A549 (cell line): ENCODE data around the gene LGALS4. TPM values are rescaled to one million over a fixed set of nuclear protein-coding genes. Genes with fewer than 3 reads are reported as not detected.

Experiments
- ATAC-seq, 2 experiments: fragments of 200-7000 bp in 1 of 2; fragments of >200 bp in 1 of 2; cut with Nextera tagmentation in 1 of 2; cut with Tn5 transposase in 1 of 2; 3 replicates each; pipeline versions ENCODE4 v1.8.0 to v1.9.1; 2018 to 2020; ENCODE audit warnings: mild to moderate bottlenecking in 1 of 2, moderate library complexity in 1 of 2
- CTCF ChIA-PET: fragments of 300-600 bp; sonication (Branson Sonifier 250); formaldehyde crosslinking; extraction: SDS; loops from one replicate; lab custom pipeline; 2021; ENCODE audit warnings: antibody characterized with exemption, inconsistent platforms; lab: Yijun Ruan, JAX
- POLR2A ChIA-PET: fragments of 350-600 bp; formaldehyde crosslinking; extraction: SDS; loops from one replicate; lab custom pipeline; 2021; ENCODE audit warnings: antibody characterized with exemption, inconsistent platforms; lab: Yijun Ruan, JAX
- DNase-seq, 2 experiments: peaks; one replicate each; pipeline versions ENCODE4 v3.0.0 to v3.0.0-alpha.2; 2011 to 2016; ENCODE audit warnings: low read depth in 1 of 2, low spot score in 1 of 2
- FAIRE-seq: peaks from 2 replicates; lab custom pipeline; 2011; peaks lifted over from hg19 to GRCh38; lab: Jason Lieb, UNC
- H3K27ac ChIP-seq, 2 experiments: fragments of >200 bp; sonication (Bioruptor Twin); formaldehyde crosslinking; 3 replicates each; pipeline ENCODE4 v1.5.1; 2016 to 2017
- H3K4me1 ChIP-seq: fragments of >200 bp; sonication (Bioruptor Twin); formaldehyde crosslinking; 3 replicates; pipeline ENCODE4 v1.6.1; 2016
- H3K4me2 ChIP-seq: fragments of >200 bp; sonication (Bioruptor Twin); formaldehyde crosslinking; 3 replicates; pipeline ENCODE4 v1.6.1; 2016
- H3K4me3 ChIP-seq: fragments of >200 bp; sonication (Bioruptor Twin); formaldehyde crosslinking; 3 replicates; pipeline ENCODE4 v1.5.1; 2016
- H3K9me3 ChIP-seq: fragments of >200 bp; sonication (Bioruptor Twin); formaldehyde crosslinking; 3 replicates; pipeline ENCODE4 v1.6.1; 2016
- CBX8 ChIP-seq: fragments of 200-600 bp; sonication (generic); IDR thresholded peaks from 2 replicates; pipeline ENCODE4 v1.6.1; 2016
- CEBPB ChIP-seq, 2 experiments: fragments of >200 bp in 1 of 2; sonication (Bioruptor Twin) in 1 of 2; formaldehyde crosslinking in 1 of 2; IDR thresholded peaks; 2 replicates each; pipeline ENCODE4 v1.6.1; 2012 to 2016
- CHD2 ChIP-seq: fragments of 150-350 bp; IDR thresholded peaks from 2 replicates; pipeline ENCODE4 v1.6.1; 2014; ENCODE audit warnings: low read length; ENCODE audit not compliant: partially characterized antibody
- EP300 ChIP-seq, 2 experiments: fragments of >200 bp; sonication (Bioruptor Twin); formaldehyde crosslinking; IDR thresholded peaks; 2 replicates in 1 of 2; 3 replicates in 1 of 2; pipeline ENCODE4 v1.6.1; 2016 to 2017
- FOSB ChIP-seq: fragments of 250-450 bp; sonication (Bioruptor Pico); IDR thresholded peaks from 2 replicates; pipeline ENCODE4 v1.5.0; 2020; ENCODE audit warnings: mild to moderate bottlenecking, moderate library complexity
- FOSL2 ChIP-seq, 2 experiments: fragments of 450-650 bp in 1 of 2; fragments of >200 bp in 1 of 2; sonication (Bioruptor Twin) in 1 of 2; formaldehyde crosslinking; IDR thresholded peaks; 2 replicates each; pipeline versions ENCODE4 v1.5.0 to v1.6.1; 2016 to 2020; ENCODE audit warnings: mild to moderate bottlenecking in 1 of 2, moderate library complexity in 1 of 2
- HEYL ChIP-seq: fragments of 250-450 bp; sonication (Bioruptor Pico); IDR thresholded peaks from 2 replicates; pipeline ENCODE4 v1.8.0; 2021; ENCODE audit warnings: mild to moderate bottlenecking, moderate library complexity
- HOXA7 ChIP-seq: fragments of 250-450 bp; sonication (Bioruptor Pico); IDR thresholded peaks from 2 replicates; pipeline ENCODE4 v1.5.0; 2020; ENCODE audit warnings: mild to moderate bottlenecking, moderate library complexity
- HOXB13 ChIP-seq: fragments of 250-450 bp; sonication (Bioruptor Pico); IDR thresholded peaks from 2 replicates; pipeline ENCODE4 v1.5.0; 2020; ENCODE audit warnings: low read depth, mild to moderate bottlenecking, moderate library complexity
- HOXB5 ChIP-seq: fragments of 250-450 bp; sonication (Bioruptor Pico); IDR thresholded peaks from 2 replicates; pipeline ENCODE4 v1.5.0; 2020; ENCODE audit warnings: mild to moderate bottlenecking, moderate library complexity
- JUNB ChIP-seq: fragments of >200 bp; sonication (Bioruptor Twin); formaldehyde crosslinking; IDR thresholded peaks from 2 replicates; pipeline ENCODE4 v1.6.1; 2016
- MAFK ChIP-seq: fragments of 450-650 bp; IDR thresholded peaks from 2 replicates; pipeline ENCODE4 v1.6.1; 2014; ENCODE audit not compliant: partially characterized antibody
- MYC ChIP-seq: IDR thresholded peaks from 2 replicates; pipeline ENCODE4 v1.6.1; 2012; ENCODE audit warnings: mild to moderate bottlenecking, inconsistent platforms, low read length, improper control_type of control experiment, borderline replicate concordance
- NFE2L2 ChIP-seq: fragments of 150-350 bp; conservative IDR thresholded peaks from 2 replicates; pipeline ENCODE4 v1.6.1; 2014; ENCODE audit warnings: low read length
- NPAS2 ChIP-seq: fragments of 250-450 bp; sonication (Bioruptor Pico); IDR thresholded peaks from 2 replicates; pipeline ENCODE4 v1.8.0; 2022; ENCODE audit warnings: mild to moderate bottlenecking, moderate library complexity, borderline replicate concordance
- PHF8 ChIP-seq: fragments of 200-600 bp; sonication (generic); IDR thresholded peaks from 2 replicates; pipeline ENCODE4 v1.6.1; 2016; ENCODE audit warnings: low read depth, mild to moderate bottlenecking, antibody characterized with exemption, moderate library complexity, borderline replicate concordance
- POLR2A ChIP-seq: IDR thresholded peaks from 2 replicates; pipeline ENCODE4 v1.6.1; 2012; ENCODE audit warnings: mild to moderate bottlenecking, low read length
- POLR2AphosphoS2 ChIP-seq: conservative IDR thresholded peaks from 2 replicates; pipeline ENCODE4 v1.6.1; 2012; ENCODE audit warnings: low read length, improper control_type of control experiment, inconsistent platforms
- RAD21 ChIP-seq, 2 experiments: fragments of >200 bp in 1 of 2; sonication (Bioruptor Twin) in 1 of 2; formaldehyde crosslinking in 1 of 2; IDR thresholded peaks in 1 of 2; conservative IDR thresholded peaks in 1 of 2; 2 replicates in 1 of 2; 3 replicates in 1 of 2; pipeline ENCODE4 v1.6.1; 2012 to 2018; ENCODE audit warnings: inconsistent platforms in 1 of 2
- RARB ChIP-seq: fragments of 250-450 bp; sonication (Bioruptor Pico); IDR thresholded peaks from 2 replicates; pipeline ENCODE4 v1.8.0; 2021; ENCODE audit warnings: mild to moderate bottlenecking, moderate library complexity
- RFX5 ChIP-seq: fragments of 450-650 bp; IDR thresholded peaks from 2 replicates; pipeline ENCODE4 v1.7.1; 2014; ENCODE audit warnings: antibody characterized with exemption, mild to moderate bottlenecking, moderate library complexity
- RNF2 ChIP-seq: fragments of 200-600 bp; sonication (generic); IDR thresholded peaks from 2 replicates; pipeline ENCODE4 v1.6.1; 2016; ENCODE audit warnings: low read depth, mild to moderate bottlenecking, antibody characterized with exemption, moderate library complexity, borderline replicate concordance
- SREBF2 ChIP-seq: fragments of 450-650 bp; IDR thresholded peaks from 2 replicates; pipeline ENCODE4 v1.6.1; 2014; ENCODE audit warnings: mild to moderate bottlenecking, moderate library complexity
- TP53 ChIP-seq: fragments of 250-450 bp; sonication (Bioruptor Pico); IDR thresholded peaks from 2 replicates; pipeline ENCODE4 v1.5.0; 2021; ENCODE audit warnings: mild to moderate bottlenecking, moderate library complexity
- ZFP36 ChIP-seq: fragments of 450-650 bp; IDR thresholded peaks from 2 replicates; pipeline ENCODE4 v1.6.1; 2014; ENCODE audit warnings: borderline replicate concordance; ENCODE audit not compliant: partially characterized antibody
- WGBS: methylation state at CpG from one replicate; pipeline ENCODE4 v1.1.6; 2017; ENCODE audit errors: missing lambda C conversion rate; 5-methylcytosine and 5-hydroxymethylcytosine counted together
- polyA plus RNA-seq, 4 experiments: library from polyadenylated mRNA; depleted of rRNA in 3 of 4; stranded (reverse); fragments of >200 nt; fragmentation: RNase III in 1 of 4; extraction: RNeasy Plus Mini Kit Qiagen cat#74134 plus additional on column Dnase treatment in 1 of 4; gene quantifications; 2 replicates in 3 of 4; 3 replicates in 1 of 4; pipeline ENCODE4 v1.2.3, GENCODE V29; 2011 to 2017
- TF ChIP-seq, protein P1 (sequence below): IDR thresholded peaks from 2 replicates; pipeline ENCODE4 v1.6.1; 2012; ENCODE audit warnings: low read depth, borderline replicate concordance
- TF ChIP-seq, protein P2 (sequence below): fragments of >200 bp; sonication (Bioruptor Twin); formaldehyde crosslinking; IDR thresholded peaks from 3 replicates; pipeline ENCODE4 v1.5.1; 2016
- TF ChIP-seq, protein P3 (sequence below): fragments of 200-600 bp; sonication (generic); IDR thresholded peaks from 2 replicates; pipeline ENCODE4 v1.6.1; 2016; ENCODE audit warnings: antibody characterized with exemption, mild to moderate bottlenecking, moderate library complexity
- TF ChIP-seq, protein P4 (sequence below): IDR thresholded peaks from 2 replicates; pipeline ENCODE4 v1.6.1; 2012
- TF ChIP-seq, protein P5 (sequence below): fragments of >200 bp; sonication (Bioruptor Twin); formaldehyde crosslinking; IDR thresholded peaks from 3 replicates; pipeline ENCODE4 v1.6.1; 2016
- TF ChIP-seq, protein P6 (sequence below): fragments of 150-350 bp; IDR thresholded peaks from 2 replicates; pipeline ENCODE4 v1.6.1; 2014; ENCODE audit warnings: low read depth, mild to moderate bottlenecking, low read length

Gene LGALS4
- polyA plus RNA-seq, 2 of the 4 experiments (the other 2 are of a cell fraction), result 0.94 to 2.5 TPM

DNA sequence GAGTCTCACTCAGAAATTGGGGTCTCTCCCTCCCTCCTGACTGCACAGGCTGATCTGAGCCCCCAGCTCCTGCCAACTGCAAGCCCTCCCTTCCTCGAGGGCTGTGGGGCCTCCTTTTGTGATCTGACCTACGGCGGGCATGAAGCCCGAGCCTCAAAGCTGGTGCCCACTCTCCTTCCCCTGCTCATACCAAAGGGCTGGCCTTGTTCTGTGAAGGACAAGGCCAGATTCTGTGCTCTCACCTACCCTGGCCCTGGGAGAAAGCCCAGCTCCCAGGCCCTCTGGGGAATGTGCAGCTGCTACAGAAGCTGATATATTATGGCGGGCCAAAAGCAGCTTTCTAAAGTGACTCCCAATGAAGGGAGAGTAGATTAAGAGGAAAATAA lies 27.8 kb upstream of the LGALS4 start:
- POLR2A ChIA-PET, result interaction anchor here (0.6 to 6.5 kb wide), 4 partner anchors 9 to 90 kb away, joined by 3 to 62 read pairs (median 12); partner anchors contain the start of genes ECH1, HNRNPL, MRPS12 and SARS2
- Histone ChIP-seq H3K9me3 (no peaks in the 10 kb centered on the region), H3K4me2 (peak overlapping the region; percentile 0; the same call in 1 of the 3 replicates), H3K27ac (peak overlapping the region in 1 of 2 experiments; percentile 76; a peak in 3 of 6 replicates), H3K4me1 (peaks cover 92% of the 10 kb centered on the region), H3K4me3 (no peak overlapping the region)
- WGBS, result 91% methylated on average over 5 of the region's 5 CpGs
- no peak for FAIRE-seq
- DNase-seq, result peak in 1 of 2 experiments; percentile 9
- ATAC-seq, result no peak
- CTCF ChIA-PET, result interaction anchor here (0.9 to 3.4 kb wide), 7 partner anchors 9 to 438 kb away, joined by 3 to 13 read pairs (median 4); partner anchors contain the start of genes ECH1, FAM98C, MRPS12 and SARS2
- TF ChIP-seq JUNB (no peak), SREBF2 (no peak), ZFP36 (no peak), FOSL2 (IDR thresholded peaks at IDR 0.05) (no peak), FOSL2 (CRISPR knock-in tag; IDR thresholded peaks at IDR 0.05) (no peak), CBX8 (no peak), MAFK (no peak), HOXB13 (no peak), CHD2 (no peak), FOSB (peak; percentile 85; the same call in 1 of the 2 replicates), NPAS2 (no peak), MYC (no peak), RNF2 (no peak), RARB (peak; percentile 45; the same call in 1 of the 2 replicates), POLR2A (no peak), NFE2L2 (no peak), TP53 (CRISPR knock-in tag) (peak; percentile 54; the same call in 1 of the 2 replicates), PHF8 (no peak), EP300 (IDR thresholded peaks at IDR 0.05) (no peak), RFX5 (no peak), HOXB5 (no peak), HEYL (no peak), POLR2AphosphoS2 (peak; percentile 76), RAD21 (conservative IDR thresholded peaks at IDR 0.05 in 1 of 2, IDR thresholded peaks at IDR 0.05 in 1 of 2) (no peak), HOXA7 (peak; percentile 82), CEBPB (IDR thresholded peaks at IDR 0.05) (no peak)
- TF ChIP-seq, protein P1, sequence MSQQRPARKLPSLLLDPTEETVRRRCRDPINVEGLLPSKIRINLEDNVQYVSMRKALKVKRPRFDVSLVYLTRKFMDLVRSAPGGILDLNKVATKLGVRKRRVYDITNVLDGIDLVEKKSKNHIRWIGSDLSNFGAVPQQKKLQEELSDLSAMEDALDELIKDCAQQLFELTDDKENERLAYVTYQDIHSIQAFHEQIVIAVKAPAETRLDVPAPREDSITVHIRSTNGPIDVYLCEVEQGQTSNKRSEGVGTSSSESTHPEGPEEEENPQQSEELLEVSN, result no peak
- TF ChIP-seq, protein P2, sequence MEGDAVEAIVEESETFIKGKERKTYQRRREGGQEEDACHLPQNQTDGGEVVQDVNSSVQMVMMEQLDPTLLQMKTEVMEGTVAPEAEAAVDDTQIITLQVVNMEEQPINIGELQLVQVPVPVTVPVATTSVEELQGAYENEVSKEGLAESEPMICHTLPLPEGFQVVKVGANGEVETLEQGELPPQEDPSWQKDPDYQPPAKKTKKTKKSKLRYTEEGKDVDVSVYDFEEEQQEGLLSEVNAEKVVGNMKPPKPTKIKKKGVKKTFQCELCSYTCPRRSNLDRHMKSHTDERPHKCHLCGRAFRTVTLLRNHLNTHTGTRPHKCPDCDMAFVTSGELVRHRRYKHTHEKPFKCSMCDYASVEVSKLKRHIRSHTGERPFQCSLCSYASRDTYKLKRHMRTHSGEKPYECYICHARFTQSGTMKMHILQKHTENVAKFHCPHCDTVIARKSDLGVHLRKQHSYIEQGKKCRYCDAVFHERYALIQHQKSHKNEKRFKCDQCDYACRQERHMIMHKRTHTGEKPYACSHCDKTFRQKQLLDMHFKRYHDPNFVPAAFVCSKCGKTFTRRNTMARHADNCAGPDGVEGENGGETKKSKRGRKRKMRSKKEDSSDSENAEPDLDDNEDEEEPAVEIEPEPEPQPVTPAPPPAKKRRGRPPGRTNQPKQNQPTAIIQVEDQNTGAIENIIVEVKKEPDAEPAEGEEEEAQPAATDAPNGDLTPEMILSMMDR, result no peak
- TF ChIP-seq, protein P3, sequence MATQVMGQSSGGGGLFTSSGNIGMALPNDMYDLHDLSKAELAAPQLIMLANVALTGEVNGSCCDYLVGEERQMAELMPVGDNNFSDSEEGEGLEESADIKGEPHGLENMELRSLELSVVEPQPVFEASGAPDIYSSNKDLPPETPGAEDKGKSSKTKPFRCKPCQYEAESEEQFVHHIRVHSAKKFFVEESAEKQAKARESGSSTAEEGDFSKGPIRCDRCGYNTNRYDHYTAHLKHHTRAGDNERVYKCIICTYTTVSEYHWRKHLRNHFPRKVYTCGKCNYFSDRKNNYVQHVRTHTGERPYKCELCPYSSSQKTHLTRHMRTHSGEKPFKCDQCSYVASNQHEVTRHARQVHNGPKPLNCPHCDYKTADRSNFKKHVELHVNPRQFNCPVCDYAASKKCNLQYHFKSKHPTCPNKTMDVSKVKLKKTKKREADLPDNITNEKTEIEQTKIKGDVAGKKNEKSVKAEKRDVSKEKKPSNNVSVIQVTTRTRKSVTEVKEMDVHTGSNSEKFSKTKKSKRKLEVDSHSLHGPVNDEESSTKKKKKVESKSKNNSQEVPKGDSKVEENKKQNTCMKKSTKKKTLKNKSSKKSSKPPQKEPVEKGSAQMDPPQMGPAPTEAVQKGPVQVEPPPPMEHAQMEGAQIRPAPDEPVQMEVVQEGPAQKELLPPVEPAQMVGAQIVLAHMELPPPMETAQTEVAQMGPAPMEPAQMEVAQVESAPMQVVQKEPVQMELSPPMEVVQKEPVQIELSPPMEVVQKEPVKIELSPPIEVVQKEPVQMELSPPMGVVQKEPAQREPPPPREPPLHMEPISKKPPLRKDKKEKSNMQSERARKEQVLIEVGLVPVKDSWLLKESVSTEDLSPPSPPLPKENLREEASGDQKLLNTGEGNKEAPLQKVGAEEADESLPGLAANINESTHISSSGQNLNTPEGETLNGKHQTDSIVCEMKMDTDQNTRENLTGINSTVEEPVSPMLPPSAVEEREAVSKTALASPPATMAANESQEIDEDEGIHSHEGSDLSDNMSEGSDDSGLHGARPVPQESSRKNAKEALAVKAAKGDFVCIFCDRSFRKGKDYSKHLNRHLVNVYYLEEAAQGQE, result no peak
- TF ChIP-seq, protein P4, sequence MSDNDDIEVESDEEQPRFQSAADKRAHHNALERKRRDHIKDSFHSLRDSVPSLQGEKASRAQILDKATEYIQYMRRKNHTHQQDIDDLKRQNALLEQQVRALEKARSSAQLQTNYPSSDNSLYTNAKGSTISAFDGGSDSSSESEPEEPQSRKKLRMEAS, result no peak
- TF ChIP-seq, protein P5, sequence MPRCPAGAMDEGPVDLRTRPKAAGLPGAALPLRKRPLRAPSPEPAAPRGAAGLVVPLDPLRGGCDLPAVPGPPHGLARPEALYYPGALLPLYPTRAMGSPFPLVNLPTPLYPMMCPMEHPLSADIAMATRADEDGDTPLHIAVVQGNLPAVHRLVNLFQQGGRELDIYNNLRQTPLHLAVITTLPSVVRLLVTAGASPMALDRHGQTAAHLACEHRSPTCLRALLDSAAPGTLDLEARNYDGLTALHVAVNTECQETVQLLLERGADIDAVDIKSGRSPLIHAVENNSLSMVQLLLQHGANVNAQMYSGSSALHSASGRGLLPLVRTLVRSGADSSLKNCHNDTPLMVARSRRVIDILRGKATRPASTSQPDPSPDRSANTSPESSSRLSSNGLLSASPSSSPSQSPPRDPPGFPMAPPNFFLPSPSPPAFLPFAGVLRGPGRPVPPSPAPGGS, result 0 out of 3 replicates have a peak, but pooled peaks have one; percentile 6
- TF ChIP-seq, protein P6, sequence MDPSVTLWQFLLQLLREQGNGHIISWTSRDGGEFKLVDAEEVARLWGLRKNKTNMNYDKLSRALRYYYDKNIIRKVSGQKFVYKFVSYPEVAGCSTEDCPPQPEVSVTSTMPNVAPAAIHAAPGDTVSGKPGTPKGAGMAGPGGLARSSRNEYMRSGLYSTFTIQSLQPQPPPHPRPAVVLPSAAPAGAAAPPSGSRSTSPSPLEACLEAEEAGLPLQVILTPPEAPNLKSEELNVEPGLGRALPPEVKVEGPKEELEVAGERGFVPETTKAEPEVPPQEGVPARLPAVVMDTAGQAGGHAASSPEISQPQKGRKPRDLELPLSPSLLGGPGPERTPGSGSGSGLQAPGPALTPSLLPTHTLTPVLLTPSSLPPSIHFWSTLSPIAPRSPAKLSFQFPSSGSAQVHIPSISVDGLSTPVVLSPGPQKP, result no peak
